Measurements from ENCODE around the gene RBM39.
"Not testable (repeated sequence)": the region's sequence is repeated elsewhere in the genome, so short reads cannot be mapped to it uniquely, and the experiment has no call there.

GRCh38 chr20:35706591-35707529 lies 35.2 kb downstream of the RBM39 start:
- not testable (repeated sequence) for TF ChIP-seq CTCF (IDR thresholded peaks at IDR 0.05); ZFX (IDR thresholded peaks at IDR 0.05; ENCODE audit: borderline replicate concordance)
